GM12874 (cell line): ENCODE measurements around the gene PDGFA.

ENCODE experiments used
- CTCF ChIP-seq: IDR thresholded peaks from 2 replicates; pipeline ENCODE4 v1.5.1; 2011; ENCODE audit warnings: low read depth, mild to moderate bottlenecking, control low read depth, low read length, moderate library complexity; ENCODE audit not compliant: insufficient read depth

PDGFA gene

GRCh38 chr7:501526-501925 lies 18.1 kb downstream of the PDGFA start:
- TF ChIP-seq CTCF, result no peak

GRCh38 chr7:500521-501420 lies 18.9 kb downstream of the PDGFA start:
- no peak for TF ChIP-seq CTCF

- no peak for TF ChIP-seq CTCF
Observed at GRCh38 chr7:499853-500485, 19.7 kb downstream of the PDGFA start.

GRCh38 chr7:498678-499641 lies 20.7 kb downstream of the PDGFA start:
- no peak for TF ChIP-seq CTCF

- TF ChIP-seq CTCF, result no peak
Observed at GRCh38 chr7:497946-498655, 21.5 kb downstream of the PDGFA start.

- TF ChIP-seq CTCF, result no peak
Observed at GRCh38 chr7:497346-497745, 22.3 kb downstream of the PDGFA start.
